ENCODE results near the gene THSD7A.

THSD7A gene

GRCh38 chr7:11655642-11656041 lies 176.4 kb downstream of the THSD7A start:
- DNase-seq, result no peak
- in situ Hi-C loops (cut with MboI; ENCODE audit: low pct_unique_long_range_greater_than_20kb, low sequenced_read_pairs), result no loop called here

- in situ Hi-C loops (cut with MboI; ENCODE audit: low pct_unique_long_range_greater_than_20kb, low sequenced_read_pairs), result no loop called here
- no peak for DNase-seq
These were observed 176.8 kb downstream of the THSD7A start for GRCh38 chr7:11655163-11655562.

- in situ Hi-C loops (cut with MboI; ENCODE audit: low pct_unique_long_range_greater_than_20kb, low sequenced_read_pairs), result no loop called here
- DNase-seq, result no peak
These were observed 181.5 kb downstream of the THSD7A start for GRCh38 chr7:11650500-11650899.

GRCh38 chr7:11650030-11650429 lies 182.0 kb downstream of the THSD7A start:
- no peak for DNase-seq

GRCh38 chr7:11648980-11649379 lies 183.0 kb downstream of the THSD7A start:
- DNase-seq, result no peak
- in situ Hi-C loops (cut with MboI; ENCODE audit: low pct_unique_long_range_greater_than_20kb, low sequenced_read_pairs), result no loop called here

More at GRCh38 chr7:11650030-11650429, 182.0 kb downstream of the THSD7A start:
- in situ Hi-C loops (cut with MboI; ENCODE audit: low pct_unique_long_range_greater_than_20kb, low sequenced_read_pairs), result no loop called here

- in situ Hi-C loops (cut with MboI; ENCODE audit: low pct_unique_long_range_greater_than_20kb, low sequenced_read_pairs), result no loop called here
- no peak for DNase-seq
These were observed 183.9 kb downstream of the THSD7A start for GRCh38 chr7:11648101-11648500.

- in situ Hi-C loops (cut with MboI; ENCODE audit: low pct_unique_long_range_greater_than_20kb, low sequenced_read_pairs), result no loop called here
- DNase-seq, result no peak
These were observed 189.2 kb downstream of the THSD7A start for GRCh38 chr7:11642841-11643240.

- in situ Hi-C loops (cut with MboI; ENCODE audit: low pct_unique_long_range_greater_than_20kb, low sequenced_read_pairs), result no loop called here
These were observed 189.7 kb downstream of the THSD7A start for GRCh38 chr7:11642276-11642675.

GRCh38 chr7:11638011-11638774 lies 193.8 kb downstream of the THSD7A start:
- DNase-seq, result no peak
- in situ Hi-C loops (cut with MboI; ENCODE audit: low pct_unique_long_range_greater_than_20kb, low sequenced_read_pairs), result no loop called here

More at GRCh38 chr7:11642276-11642675, 189.7 kb downstream of the THSD7A start:
- no peak for DNase-seq

- no peak for DNase-seq
- in situ Hi-C loops (cut with MboI; ENCODE audit: low pct_unique_long_range_greater_than_20kb, low sequenced_read_pairs), result no loop called here
These were observed 195.7 kb downstream of the THSD7A start for GRCh38 chr7:11636274-11636673.

GRCh38 chr7:11633310-11633709 lies 198.7 kb downstream of the THSD7A start:
- in situ Hi-C loops (cut with MboI; ENCODE audit: low pct_unique_long_range_greater_than_20kb, low sequenced_read_pairs), result no loop called here
- no peak for DNase-seq

GRCh38 chr7:11630355-11630754 lies 201.6 kb downstream of the THSD7A start:
- in situ Hi-C loops (cut with MboI; ENCODE audit: low pct_unique_long_range_greater_than_20kb, low sequenced_read_pairs), result no loop called here
- DNase-seq, result no peak

- DNase-seq, result no peak
- in situ Hi-C loops (cut with MboI; ENCODE audit: low pct_unique_long_range_greater_than_20kb, low sequenced_read_pairs), result no loop called here
These were observed 206.3 kb downstream of the THSD7A start for GRCh38 chr7:11625669-11626068.

GRCh38 chr7:11623093-11623678 lies 208.8 kb downstream of the THSD7A start:
- in situ Hi-C loops (cut with MboI; ENCODE audit: low pct_unique_long_range_greater_than_20kb, low sequenced_read_pairs), result no loop called here
- no peak for DNase-seq

GRCh38 chr7:11620406-11621253 lies 211.4 kb downstream of the THSD7A start:
- no peak for DNase-seq
- in situ Hi-C loops (cut with MboI; ENCODE audit: low pct_unique_long_range_greater_than_20kb, low sequenced_read_pairs), result no loop called here

GRCh38 chr7:11616466-11616865 lies 215.5 kb downstream of the THSD7A start:
- no peak for DNase-seq
- in situ Hi-C loops (cut with MboI; ENCODE audit: low pct_unique_long_range_greater_than_20kb, low sequenced_read_pairs), result no loop called here

GRCh38 chr7:11615174-11615573 lies 216.8 kb downstream of the THSD7A start:
- in situ Hi-C loops (cut with MboI; ENCODE audit: low pct_unique_long_range_greater_than_20kb, low sequenced_read_pairs), result no loop called here
- no peak for DNase-seq

GRCh38 chr7:11613292-11613930 lies 218.6 kb downstream of the THSD7A start:
- in situ Hi-C loops (cut with MboI; ENCODE audit: low pct_unique_long_range_greater_than_20kb, low sequenced_read_pairs), result no loop called here
- DNase-seq, result no peak

- no peak for DNase-seq
These were observed 219.3 kb downstream of the THSD7A start for GRCh38 chr7:11612737-11613136.

More at GRCh38 chr7:11612737-11613136, 219.3 kb downstream of the THSD7A start:
- in situ Hi-C loops (cut with MboI; ENCODE audit: low pct_unique_long_range_greater_than_20kb, low sequenced_read_pairs), result no loop called here

Measured in KBM-7 (cell line).